H1 (cell line): Measurements from ENCODE around the gene GABRG3.

Experiments
- HDAC6 ChIP-seq: IDR thresholded peaks from one replicate; pipeline ENCODE4 v1.7.1; 2012; ENCODE audit warnings: low read depth, mild to moderate bottlenecking, inconsistent platforms, low read length, moderate library complexity
- MAFK ChIP-seq: IDR thresholded peaks from 2 replicates; pipeline ENCODE4 v1.6.1; 2012; ENCODE audit warnings: low read depth, mild to moderate bottlenecking, improper control_type of control experiment, low read length
- NRF1 ChIP-seq: IDR thresholded peaks from 2 replicates; pipeline ENCODE4 v1.6.1; 2011; ENCODE audit warnings: mild to moderate bottlenecking, low read depth, low read length, improper control_type of control experiment
- POLR2A ChIP-seq, 2 experiments: IDR thresholded peaks; 1 replicate in 1 of 2; 2 replicates in 1 of 2; pipeline ENCODE4 v1.6.1; 2011; ENCODE audit warnings: low read depth in 2 of 2, low read length in 2 of 2, mild to moderate bottlenecking in 2 of 2; ENCODE audit errors: control extremely low read depth in 1 of 2
- RFX5 ChIP-seq: IDR thresholded peaks from 2 replicates; pipeline ENCODE4 v1.6.1; 2011; ENCODE audit warnings: low read depth, low read length, improper control_type of control experiment, borderline replicate concordance
- RXRA ChIP-seq: IDR thresholded peaks from 2 replicates; pipeline ENCODE4 v1.6.1; 2011; ENCODE audit warnings: low read depth, mild to moderate bottlenecking, low read length, moderate library complexity; ENCODE audit not compliant: insufficient read depth
- TCF12 ChIP-seq: IDR thresholded peaks from 2 replicates; pipeline ENCODE4 v1.6.1; 2011; ENCODE audit warnings: low read depth, mild to moderate bottlenecking, low read length
- ZNF274 ChIP-seq: IDR thresholded peaks from 2 replicates; pipeline ENCODE4 v1.7.0; 2012; ENCODE audit warnings: low read length, borderline replicate concordance; ENCODE audit errors: extremely low read depth
- TF ChIP-seq, protein P1 (sequence below), 3 experiments: IDR thresholded peaks; 1 replicate in 2 of 3; 2 replicates in 1 of 3; pipeline versions ENCODE4 v1.5.1 to v1.6.1; 2011; ENCODE audit warnings: low read length in 3 of 3, mild to moderate bottlenecking in 3 of 3, inconsistent platforms in 2 of 3, low read depth in 1 of 3, moderate library complexity in 1 of 3; ENCODE audit not compliant: insufficient read depth in 1 of 3; ENCODE audit errors: control extremely low read depth in 1 of 3
- TF ChIP-seq, protein P2 (sequence below): IDR thresholded peaks from 2 replicates; pipeline ENCODE4 v1.6.1; 2012; ENCODE audit warnings: low read length, inconsistent platforms

DNA sequence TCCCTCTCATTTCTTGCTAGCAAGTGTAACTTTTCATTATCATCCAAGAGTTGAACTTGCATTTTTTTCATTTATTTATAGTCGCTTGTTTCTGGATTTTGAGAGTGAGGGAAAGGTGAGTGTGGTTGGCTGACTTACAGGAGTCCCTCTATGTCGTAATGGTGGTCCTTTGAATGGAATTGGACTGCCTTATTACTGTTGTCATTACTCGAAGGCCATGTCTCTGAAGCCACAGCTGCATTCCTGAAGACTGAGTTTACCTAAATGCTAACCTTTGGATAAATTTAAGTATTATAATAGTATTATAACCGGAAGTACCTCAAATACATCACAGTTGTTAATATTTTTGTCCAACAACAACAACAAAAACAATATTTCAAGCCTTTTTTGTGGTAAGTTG lies 488.9 kb downstream of the GABRG3 start:
- TF ChIP-seq, protein P1, sequence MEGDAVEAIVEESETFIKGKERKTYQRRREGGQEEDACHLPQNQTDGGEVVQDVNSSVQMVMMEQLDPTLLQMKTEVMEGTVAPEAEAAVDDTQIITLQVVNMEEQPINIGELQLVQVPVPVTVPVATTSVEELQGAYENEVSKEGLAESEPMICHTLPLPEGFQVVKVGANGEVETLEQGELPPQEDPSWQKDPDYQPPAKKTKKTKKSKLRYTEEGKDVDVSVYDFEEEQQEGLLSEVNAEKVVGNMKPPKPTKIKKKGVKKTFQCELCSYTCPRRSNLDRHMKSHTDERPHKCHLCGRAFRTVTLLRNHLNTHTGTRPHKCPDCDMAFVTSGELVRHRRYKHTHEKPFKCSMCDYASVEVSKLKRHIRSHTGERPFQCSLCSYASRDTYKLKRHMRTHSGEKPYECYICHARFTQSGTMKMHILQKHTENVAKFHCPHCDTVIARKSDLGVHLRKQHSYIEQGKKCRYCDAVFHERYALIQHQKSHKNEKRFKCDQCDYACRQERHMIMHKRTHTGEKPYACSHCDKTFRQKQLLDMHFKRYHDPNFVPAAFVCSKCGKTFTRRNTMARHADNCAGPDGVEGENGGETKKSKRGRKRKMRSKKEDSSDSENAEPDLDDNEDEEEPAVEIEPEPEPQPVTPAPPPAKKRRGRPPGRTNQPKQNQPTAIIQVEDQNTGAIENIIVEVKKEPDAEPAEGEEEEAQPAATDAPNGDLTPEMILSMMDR (IDR thresholded peaks at IDR 0.05; ENCODE audit: control extremely low read depth in 1 of 3, insufficient read depth in 1 of 3, low read depth in 1 of 3, low read length in 3 of 3), result no peak
- TF ChIP-seq RXRA, result no peak
- TF ChIP-seq, protein P2, sequence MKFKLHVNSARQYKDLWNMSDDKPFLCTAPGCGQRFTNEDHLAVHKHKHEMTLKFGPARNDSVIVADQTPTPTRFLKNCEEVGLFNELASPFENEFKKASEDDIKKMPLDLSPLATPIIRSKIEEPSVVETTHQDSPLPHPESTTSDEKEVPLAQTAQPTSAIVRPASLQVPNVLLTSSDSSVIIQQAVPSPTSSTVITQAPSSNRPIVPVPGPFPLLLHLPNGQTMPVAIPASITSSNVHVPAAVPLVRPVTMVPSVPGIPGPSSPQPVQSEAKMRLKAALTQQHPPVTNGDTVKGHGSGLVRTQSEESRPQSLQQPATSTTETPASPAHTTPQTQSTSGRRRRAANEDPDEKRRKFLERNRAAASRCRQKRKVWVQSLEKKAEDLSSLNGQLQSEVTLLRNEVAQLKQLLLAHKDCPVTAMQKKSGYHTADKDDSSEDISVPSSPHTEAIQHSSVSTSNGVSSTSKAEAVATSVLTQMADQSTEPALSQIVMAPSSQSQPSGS, result no peak
- no peak for TF ChIP-seq HDAC6
- TF ChIP-seq RFX5, result no peak
- no peak for TF ChIP-seq NRF1
- no peak for TF ChIP-seq TCF12
- no peak for TF ChIP-seq POLR2A (IDR thresholded peaks at IDR 0.05; ENCODE audit: control extremely low read depth in 1 of 2, low read depth in 2 of 2, low read length in 2 of 2)
- TF ChIP-seq MAFK, result no peak
- no peak for TF ChIP-seq ZNF274
